Activated effector memory CD4-positive, alpha-beta T cell treated with Interleukin-2 at 50 U/mL for 16 hours (primary cell): ENCODE data around the gene BAIAP2L2.
"Not testable (repeated sequence)": the region's sequence is repeated elsewhere in the genome, so short reads cannot be mapped to it uniquely, and the experiment has no call there.

Experiments used
- DNase-seq: peaks from one replicate; pipeline ENCODE4 v3.0.0-alpha.2; 2020

The BAIAP2L2 gene

GRCh38 chr22:38110008-38110862, at the start of gene BAIAP2L2:
BAIAP2L2 (minus strand) TSS chr22:38110684; CDS start chr22:38110525, 159 bp downstream.
- no peak for DNase-seq

GRCh38 chr22:38155703-38156102, 45.2 kb upstream of the BAIAP2L2 start:
- DNase-seq: no peak

GRCh38 chr22:38154563-38154915, 44.1 kb upstream of the BAIAP2L2 start:
- DNase-seq: not testable (repeated sequence)

GRCh38 chr22:38153821-38154562, 43.5 kb upstream of the BAIAP2L2 start:
- no peak for DNase-seq

- no peak for DNase-seq
Measured at GRCh38 chr22:38151126-38151500, 40.6 kb upstream of the BAIAP2L2 start.

DNA sequence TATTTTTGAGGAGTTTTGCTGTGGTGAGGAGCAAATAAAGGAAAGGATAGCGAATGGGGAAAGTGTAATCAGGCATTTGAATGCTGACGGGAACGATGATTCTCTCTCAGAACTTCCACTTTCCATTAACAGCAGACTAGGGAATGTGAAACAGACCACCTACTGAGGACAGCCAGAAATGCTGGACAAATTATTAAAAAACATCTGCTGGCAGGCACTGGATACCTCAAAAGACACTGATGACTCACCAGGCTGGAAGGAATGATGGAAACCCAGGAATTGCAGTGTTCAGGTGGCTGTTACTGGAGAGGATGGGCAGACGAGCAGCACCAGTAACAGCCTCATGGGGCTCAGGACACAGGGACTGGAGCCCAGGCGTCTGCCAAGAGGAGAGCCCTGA, 37.8 kb upstream of the BAIAP2L2 start:
- no peak for DNase-seq

- DNase-seq: not testable (repeated sequence)
Measured at GRCh38 chr22:38146166-38146565, 35.7 kb upstream of the BAIAP2L2 start.

DNA sequence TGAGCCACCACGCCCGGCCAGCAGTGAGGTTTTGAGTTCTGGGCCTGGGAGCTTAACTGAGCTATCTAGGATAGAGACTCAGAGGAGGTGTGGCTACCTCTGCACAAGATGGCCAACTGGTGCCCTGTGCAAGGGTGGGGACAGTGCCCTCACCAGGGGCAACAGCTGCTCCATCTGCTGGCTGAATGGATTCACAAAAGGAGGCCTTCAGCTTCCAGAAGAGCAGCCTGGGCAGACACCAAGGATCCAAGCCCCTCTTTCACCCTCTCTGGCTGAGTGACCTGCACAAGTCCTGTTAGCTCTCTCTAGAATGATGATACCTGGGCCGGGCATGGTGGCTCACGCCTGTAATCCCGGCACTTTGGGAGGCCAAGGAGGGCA, 33.5 kb upstream of the BAIAP2L2 start:
- no peak for DNase-seq

DNA sequence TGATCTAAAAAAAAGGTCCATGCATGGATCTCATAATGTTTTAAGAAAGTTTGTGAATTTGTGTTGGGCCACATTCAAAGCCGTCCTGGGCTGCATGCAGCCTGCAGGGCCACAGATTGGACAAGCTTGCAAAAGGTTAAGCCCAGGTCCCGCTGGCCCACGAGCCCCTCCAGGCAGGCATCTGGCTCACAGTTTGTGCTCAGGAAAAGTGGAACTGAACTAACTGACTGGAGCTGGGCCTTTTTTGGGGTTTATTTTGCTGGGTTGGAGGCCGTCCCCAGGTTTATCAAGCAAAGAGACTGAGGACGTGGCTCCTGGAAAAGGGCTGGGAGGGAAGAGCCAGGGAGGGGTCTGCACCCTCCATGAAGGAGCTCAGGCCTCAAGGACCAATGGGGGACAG, 32.1 kb upstream of the BAIAP2L2 start:
- DNase-seq: no peak

DNA sequence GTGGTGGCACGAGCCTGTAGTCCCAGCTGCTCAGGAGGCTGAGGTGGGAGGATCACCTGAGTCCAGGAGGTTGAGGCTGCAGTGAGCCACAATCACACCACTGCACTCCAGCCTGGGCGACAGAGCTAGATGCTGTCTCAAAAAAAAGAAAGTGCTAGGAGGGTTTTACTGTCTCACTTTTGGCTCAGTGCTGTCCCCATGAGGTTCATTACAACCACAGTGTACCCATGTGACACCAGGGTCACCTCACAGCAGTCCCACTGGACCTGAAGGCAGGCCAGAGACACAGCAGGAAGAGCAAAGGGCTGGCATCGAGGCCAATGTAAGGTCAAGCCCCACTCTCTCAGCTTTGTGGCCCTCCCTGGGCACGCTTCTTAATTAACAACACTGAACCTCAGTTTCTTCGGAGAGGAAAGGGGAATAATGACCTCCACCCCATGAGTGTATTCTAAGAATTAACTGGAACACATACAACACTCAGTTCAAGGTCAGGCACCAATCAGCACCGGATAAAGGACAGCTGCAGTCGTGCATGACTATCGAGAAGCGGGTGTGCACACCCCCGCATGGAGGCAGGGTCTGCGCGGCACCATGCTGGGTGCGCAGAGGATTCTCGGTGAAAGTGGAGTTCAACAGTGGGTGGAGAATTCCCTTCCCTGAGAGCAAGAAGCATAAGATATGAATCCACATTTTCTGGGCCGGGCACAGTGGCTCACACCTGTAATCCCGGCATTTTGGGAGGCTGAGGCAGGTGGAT, 30.9 kb upstream of the BAIAP2L2 start:
- no peak for DNase-seq

- DNase-seq: no peak
Measured at GRCh38 chr22:38139901-38140300, 29.4 kb upstream of the BAIAP2L2 start.

- DNase-seq: no peak
Measured at GRCh38 chr22:38138961-38139360, 28.5 kb upstream of the BAIAP2L2 start.

DNA sequence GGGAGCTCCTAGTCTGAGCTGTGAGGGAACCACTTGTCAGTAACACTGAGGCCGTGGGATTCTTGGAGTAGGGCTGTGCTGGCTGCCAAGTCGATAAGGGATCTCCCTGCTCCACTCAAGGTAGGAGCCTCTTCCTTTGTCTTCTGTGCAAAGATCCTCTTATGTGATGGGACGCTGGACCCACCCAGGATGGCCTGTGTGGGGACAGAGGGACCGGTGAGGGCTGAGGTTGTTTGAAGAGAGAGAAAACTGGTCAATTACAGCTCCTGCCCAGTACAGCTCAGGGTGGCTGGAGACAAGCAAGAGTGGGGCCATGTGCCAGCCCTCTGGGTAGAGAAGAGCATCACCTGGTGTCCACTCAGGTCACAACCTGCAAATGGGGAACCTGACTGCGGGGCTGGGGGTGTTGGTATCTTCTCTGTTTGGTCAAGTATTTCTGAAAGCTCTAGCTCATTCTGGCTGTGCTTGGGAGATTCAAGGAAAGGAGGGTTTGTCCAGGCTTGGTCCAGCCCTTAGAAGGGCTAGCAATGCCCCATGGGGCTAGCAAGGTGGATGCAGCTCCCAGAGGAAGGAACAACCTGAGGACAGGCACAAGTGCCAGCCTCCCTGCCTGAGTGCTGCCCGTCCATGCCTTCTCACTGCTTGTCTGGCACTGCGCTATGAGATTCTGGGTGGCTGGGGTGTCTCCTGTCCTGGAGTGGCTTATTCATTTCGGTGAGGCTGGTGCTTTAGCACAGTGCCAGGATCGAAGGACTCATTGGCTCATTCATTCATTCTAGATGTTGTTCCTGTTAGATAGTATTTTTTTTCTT, 27.6 kb upstream of the BAIAP2L2 start:
- no peak for DNase-seq

- no peak for DNase-seq
Measured at GRCh38 chr22:38136607-38137006, 26.1 kb upstream of the BAIAP2L2 start.

- no peak for DNase-seq
Measured at GRCh38 chr22:38135133-38135706, 24.7 kb upstream of the BAIAP2L2 start.

DNA sequence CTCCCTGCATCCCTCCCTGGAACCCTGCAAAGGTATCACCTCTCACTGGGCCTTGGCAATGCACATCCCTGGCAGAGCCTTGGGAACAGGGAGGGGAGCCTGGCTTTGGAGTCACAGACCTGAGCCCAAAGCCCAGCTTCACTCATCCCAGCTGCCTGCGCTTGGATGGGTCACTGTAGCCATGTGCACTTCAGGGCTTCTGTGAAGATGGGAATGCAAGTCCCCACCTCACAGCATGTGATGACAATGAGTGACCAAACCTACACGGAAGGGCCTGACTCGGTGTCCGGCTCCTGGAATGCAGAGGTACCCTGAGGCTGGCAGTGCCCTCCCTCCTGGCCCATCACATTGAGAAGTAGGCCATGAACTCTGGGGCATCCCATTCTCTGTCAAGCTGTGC, 22.8 kb upstream of the BAIAP2L2 start:
- no peak for DNase-seq

GRCh38 chr22:38132794-38133193, 22.3 kb upstream of the BAIAP2L2 start:
- DNase-seq: no peak

GRCh38 chr22:38132136-38132535, 21.7 kb upstream of the BAIAP2L2 start:
- DNase-seq: no peak

- no peak for DNase-seq
Measured at GRCh38 chr22:38131399-38131798, 20.9 kb upstream of the BAIAP2L2 start.

GRCh38 chr22:38129856-38130255, 19.4 kb upstream of the BAIAP2L2 start:
- no peak for DNase-seq

GRCh38 chr22:38129021-38129420, 18.5 kb upstream of the BAIAP2L2 start:
- no peak for DNase-seq

- DNase-seq: no peak
Measured at GRCh38 chr22:38127869-38128268, 17.4 kb upstream of the BAIAP2L2 start.
